NOMO-1 treated with dmso at 0.1 percent for 144 hours (cell line): ENCODE measurements around the gene ALPL.
"Not testable (repeated sequence)": the region's sequence is repeated elsewhere in the genome, so short reads cannot be mapped to it uniquely, and the experiment has no call there.

ENCODE experiments used
- DNase-seq: peaks from one replicate; lab custom pipeline; 2025; ENCODE audit not compliant: unreplicated experiment; lab: John Stamatoyannopoulos, UW

Gene ALPL

DNA sequence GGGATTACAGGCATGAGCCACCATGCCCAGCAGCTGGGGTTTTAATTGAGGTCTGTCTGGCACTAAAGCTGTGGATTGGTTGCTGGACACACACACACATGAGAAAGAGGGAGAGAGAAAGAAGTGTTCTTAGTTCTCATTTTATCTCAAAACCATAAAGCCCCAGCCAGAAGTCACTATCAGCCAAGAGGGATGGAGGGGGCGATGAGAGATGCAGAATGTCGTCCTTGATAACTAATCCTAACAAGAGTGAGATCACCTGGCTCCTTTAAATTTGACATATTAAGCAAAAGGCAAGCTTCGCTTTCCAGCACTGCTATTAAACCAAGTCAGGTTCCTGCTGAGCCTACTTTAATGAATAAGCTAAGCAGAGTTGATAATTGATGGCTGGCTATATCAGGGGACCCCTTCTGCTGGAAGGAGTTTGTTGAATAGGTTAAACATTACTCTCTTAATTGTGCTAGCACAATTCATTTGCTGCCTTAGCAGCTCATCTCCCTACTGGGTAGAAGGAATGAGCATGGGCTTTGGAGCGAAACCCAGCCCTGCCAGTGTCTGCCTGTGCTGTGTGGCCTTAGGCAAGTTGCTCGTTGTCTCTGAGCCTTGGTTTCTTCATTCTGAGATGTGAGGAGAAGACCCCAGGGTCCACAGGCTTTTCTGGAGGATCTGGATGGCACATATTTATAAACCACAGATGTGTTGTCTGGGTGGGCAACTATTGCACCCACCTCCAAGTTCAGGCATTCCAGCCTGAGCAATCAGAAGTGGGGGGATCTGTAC lies 50.8 kb downstream of the ALPL start:
- no peak for DNase-seq

DNA sequence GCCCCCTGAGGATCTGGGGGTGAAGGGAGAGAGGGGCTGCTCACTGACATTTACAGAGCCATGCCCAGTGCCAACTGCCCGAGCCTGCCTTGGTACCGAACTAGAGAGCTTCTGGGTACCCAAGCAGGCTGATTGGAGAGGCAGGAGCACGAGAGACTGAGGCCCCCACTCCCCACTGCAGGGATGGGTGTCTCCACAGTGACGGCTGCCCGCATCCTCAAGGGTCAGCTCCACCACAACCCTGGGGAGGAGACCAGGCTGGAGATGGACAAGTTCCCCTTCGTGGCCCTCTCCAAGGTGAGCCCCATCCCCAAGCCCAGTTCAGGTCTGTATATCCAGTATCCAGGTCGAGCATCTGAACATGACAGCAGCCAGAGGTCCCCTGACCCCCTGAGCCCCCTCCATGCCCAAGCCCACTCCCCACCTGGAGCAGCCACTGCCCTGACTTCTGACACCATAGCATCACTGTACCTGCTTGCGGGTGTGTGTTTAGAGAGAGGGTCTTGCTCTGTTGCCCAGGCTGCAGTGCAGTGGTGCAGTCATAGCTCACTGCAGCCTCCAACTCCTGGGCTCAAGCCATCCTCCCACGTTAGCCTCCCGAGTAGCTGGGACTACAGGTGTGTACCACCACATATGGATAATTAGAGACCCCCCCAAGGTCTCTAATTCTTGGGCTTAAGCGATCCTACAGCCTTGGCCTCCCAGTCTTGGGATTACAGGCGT lies 51.9 kb downstream of the ALPL start:
- DNase-seq = no peak

DNA sequence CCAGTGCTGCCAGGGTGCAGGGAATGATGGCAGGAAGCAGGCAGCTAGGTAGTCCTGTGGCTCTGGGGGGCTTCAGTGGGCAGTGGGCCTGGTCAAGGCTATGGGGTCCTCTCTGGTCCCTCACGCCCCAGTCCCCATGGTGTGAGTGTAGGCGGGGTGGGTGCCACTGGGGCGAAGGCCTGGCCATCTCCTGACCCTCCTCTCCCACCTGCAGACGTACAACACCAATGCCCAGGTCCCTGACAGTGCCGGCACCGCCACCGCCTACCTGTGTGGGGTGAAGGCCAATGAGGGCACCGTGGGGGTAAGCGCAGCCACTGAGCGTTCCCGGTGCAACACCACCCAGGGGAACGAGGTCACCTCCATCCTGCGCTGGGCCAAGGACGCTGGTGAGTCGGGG lies 53.7 kb downstream of the ALPL start:
- DNase-seq = no peak

GRCh38 chr1:21563971-21564370 lies 54.7 kb downstream of the ALPL start:
- no peak for DNase-seq

- DNase-seq = no peak
Measured at GRCh38 chr1:21564521-21565095, 55.4 kb downstream of the ALPL start.

DNA sequence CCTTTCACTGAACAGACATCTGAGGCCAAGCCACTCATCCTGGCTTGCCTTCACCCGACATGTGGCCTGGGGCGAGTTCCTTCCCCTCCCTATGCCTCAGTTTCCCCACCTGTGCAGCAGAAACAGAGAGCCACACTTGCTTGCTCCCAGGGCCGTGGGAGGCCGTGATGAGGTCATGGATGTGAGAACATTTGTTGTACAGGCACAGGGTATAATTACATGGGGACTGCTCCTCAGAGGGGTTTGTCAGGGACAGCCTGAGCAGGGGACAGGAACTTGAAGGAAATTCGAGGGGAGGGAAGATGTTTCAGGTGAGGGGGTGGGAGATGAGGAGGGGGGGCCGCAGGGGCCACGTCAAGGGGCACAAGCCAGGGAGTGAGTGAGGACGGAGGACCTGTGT lies 56.1 kb downstream of the ALPL start:
- no peak for DNase-seq

GRCh38 chr1:21566361-21566760 lies 57.1 kb downstream of the ALPL start:
- not testable (repeated sequence) for DNase-seq

DNA sequence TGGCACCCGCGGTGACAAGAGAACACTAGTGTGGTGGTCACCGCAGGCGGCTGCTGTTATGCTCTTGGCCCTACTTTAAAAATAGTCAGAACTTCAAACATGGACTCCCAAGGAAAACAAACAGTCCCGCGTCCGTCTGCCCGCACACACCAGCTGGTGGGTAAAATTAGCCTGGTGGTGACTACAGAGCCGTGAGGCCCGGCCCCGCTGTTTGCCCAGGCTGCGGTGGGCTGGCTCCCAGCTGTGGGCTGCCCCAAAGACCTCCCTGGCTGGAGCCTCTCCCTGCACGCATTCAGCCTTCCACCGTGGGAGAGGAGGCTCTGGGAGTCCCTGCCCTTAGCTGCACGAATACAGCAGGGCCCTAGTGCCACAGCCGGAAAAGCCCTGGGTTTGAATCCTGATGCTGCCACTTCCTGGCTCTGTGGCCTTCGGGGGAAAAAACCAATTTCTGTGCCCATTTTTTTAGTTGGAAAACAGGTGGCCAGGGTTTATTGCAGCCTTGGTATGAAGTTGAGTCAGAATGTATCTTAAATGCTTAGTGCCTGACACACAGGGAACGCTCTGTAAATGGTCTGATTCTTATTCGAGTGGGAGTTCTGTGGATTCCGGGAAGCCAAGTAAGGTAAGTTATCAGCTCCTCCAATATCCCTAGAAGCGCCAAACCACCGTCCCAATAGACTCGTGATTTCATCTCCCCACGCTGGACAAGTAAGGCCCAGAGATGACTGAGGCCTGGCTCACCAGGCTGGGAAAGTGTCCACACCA lies 58.2 kb downstream of the ALPL start:
- no peak for DNase-seq

GRCh38 chr1:21568006-21568746 lies 59.0 kb downstream of the ALPL start:
- DNase-seq = no peak

DNA sequence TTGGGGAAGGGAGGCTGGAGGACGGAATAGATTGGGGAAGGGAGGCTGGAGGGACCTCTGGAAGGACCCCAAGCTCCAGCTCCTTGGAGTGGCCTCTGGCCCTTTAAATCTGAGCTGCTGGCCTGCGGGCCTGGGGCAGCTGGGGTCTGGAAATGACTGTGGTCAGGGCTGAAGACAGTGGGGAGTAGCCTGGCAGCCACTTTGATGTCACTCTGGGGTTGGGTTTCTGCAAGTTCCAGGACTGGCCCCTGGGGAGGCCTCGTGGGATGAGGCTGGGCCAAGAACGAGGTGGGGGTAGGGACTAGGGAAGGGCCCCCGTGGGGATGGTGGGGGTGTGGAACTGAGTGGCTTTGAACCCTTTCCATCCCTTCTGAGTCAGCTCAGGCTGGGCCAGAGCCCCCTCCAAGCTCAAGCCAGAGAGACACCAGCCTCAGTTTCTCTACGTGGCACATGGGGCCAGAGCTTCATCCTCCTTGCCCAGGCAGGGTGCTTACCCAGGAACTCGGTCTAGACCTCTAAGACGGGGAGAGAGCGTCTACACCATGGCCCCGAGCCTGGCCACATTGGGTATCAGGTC lies 59.7 kb downstream of the ALPL start:
- no peak for DNase-seq

GRCh38 chr1:21569820-21570527 lies 60.8 kb downstream of the ALPL start:
- DNase-seq = no peak

DNA sequence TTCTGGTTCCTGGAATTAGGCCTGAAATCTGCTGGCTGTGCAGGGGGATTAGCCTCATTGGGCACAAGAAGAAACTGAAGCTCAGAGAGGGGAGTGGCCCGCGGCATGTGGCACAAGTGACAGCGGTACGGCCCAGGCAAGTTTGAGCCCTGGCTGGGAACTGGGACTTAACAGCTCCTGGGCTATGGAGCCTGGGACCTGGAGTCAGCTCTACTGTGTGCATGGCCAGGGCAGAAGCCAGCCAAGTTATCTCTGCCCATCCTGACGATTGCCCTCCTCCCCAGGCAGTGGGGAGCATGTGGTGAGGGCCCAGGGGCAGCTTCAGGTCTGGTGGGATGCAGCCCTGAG lies 61.3 kb downstream of the ALPL start:
- no peak for DNase-seq

- no peak for DNase-seq
Measured at GRCh38 chr1:21570885-21571284, 61.7 kb downstream of the ALPL start.

GRCh38 chr1:21572221-21572620 lies 63.0 kb downstream of the ALPL start:
- no peak for DNase-seq

- DNase-seq = no peak
Measured at GRCh38 chr1:21572735-21573277, 63.6 kb downstream of the ALPL start.

DNA sequence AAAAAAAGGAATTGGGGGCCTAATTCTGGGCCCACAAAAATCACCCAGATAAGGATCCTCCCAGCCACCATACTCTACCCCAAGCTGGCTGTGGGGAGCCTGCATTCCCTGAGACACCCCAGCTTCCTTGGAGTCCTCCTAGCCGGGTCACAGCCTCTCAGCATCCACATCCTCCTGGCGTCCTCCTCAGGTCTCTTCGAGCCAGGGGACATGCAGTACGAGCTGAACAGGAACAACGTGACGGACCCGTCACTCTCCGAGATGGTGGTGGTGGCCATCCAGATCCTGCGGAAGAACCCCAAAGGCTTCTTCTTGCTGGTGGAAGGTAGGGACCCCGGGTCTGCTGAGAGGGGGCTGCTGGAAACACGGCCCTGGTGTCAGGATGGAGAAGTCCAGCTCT lies 64.3 kb downstream of the ALPL start:
- no peak for DNase-seq

DNA sequence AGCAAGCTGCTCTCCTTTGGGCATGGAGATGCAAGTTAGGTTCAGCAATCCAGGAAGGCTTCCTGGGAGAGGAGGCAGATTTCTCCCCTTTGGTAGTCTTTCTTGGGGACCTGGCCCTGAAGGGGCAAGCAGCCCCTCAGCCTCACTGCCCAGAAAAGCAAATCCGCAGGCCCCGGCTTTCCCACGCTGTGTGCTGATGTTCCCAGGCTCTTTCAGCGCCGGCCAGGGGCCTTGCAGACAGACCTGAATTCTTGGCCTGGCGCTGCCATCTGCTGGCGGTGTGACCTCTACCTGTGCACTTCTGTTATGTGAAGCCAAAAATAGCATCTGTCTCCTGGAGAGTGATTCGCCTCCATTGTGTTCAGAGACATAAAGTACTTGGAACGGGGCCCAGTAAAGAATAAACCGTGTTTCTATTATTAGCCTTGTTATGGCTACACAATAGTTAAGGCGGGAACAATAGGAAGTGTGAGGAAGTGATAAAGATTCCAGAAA lies 64.8 kb downstream of the ALPL start:
- no peak for DNase-seq

GRCh38 chr1:21574466-21575151 lies 65.4 kb downstream of the ALPL start:
- no peak for DNase-seq
